AG04450 (cell line): Measurements from ENCODE around the gene TFR2. TPM values are rescaled to one million over a fixed set of nuclear protein-coding genes. Genes with fewer than 3 reads are reported as not detected.

Experiments used
- CTCF ChIA-PET: fragments of 300-600, 350-600 bp; formaldehyde crosslinking; extraction: SDS; loops from one replicate; lab custom pipeline; 2022; ENCODE audit warnings: antibody characterized with exemption, inconsistent platforms; lab: Charles Lee
- POLR2A ChIA-PET: fragments of 350-600 bp; formaldehyde crosslinking; extraction: SDS; loops from one replicate; lab custom pipeline; 2021; ENCODE audit warnings: antibody characterized with exemption, inconsistent platforms; lab: Yijun Ruan, JAX
- DNase-seq: peaks from one replicate; pipeline ENCODE4 v3.0.0-alpha.2; 2011; ENCODE audit warnings: low read depth, low spot score
- H3K27ac ChIP-seq: one replicate; pipeline ENCODE4 v1.5.1; 2012; ENCODE audit warnings: low read depth, low read length, control low read depth
- H3K27me3 ChIP-seq: one replicate; pipeline ENCODE4 v1.6.0; 2012; ENCODE audit warnings: low read length; ENCODE audit not compliant: control insufficient read depth, insufficient read depth
- H3K4me3 ChIP-seq: 2 replicates; pipeline ENCODE4 v1.5.1; 2011; ENCODE audit warnings: mild to moderate bottlenecking, low read depth, low read length, control low read depth
- H3K9me3 ChIP-seq: 2 replicates; pipeline ENCODE4 v1.5.1; 2012; ENCODE audit warnings: low read length; ENCODE audit not compliant: control insufficient read depth, insufficient read depth
- polyA plus RNA-seq: library from polyadenylated mRNA; depleted of rRNA; stranded (reverse); fragments of >200 nt; gene quantifications from 2 replicates; pipeline ENCODE4 v1.2.3, GENCODE V29; 2011
- TF ChIP-seq, protein P1 (sequence below): IDR thresholded peaks from 2 replicates; pipeline ENCODE4 v1.5.1; 2011; ENCODE audit warnings: low read depth, low read length, control low read depth, inconsistent platforms

TFR2 gene
- polyA plus RNA-seq, 1 experiment: 0.05 TPM

GRCh38 chr7:100573691-100574361 lies 67.5 kb downstream of the TFR2 start, which contains the start of gene SAP25:
Gene SAP25, minus strand, starts transcription at chr7:100573900. Its CDS starts 158 bp downstream, at chr7:100573742.
- CTCF ChIA-PET: interaction anchor here (1.5 to 1.6 kb wide), 2 partner anchors 10 to 14 kb away, joined by 6 to 8 read pairs; no protein-coding TSS in a partner anchor
- TF ChIP-seq, protein P1, sequence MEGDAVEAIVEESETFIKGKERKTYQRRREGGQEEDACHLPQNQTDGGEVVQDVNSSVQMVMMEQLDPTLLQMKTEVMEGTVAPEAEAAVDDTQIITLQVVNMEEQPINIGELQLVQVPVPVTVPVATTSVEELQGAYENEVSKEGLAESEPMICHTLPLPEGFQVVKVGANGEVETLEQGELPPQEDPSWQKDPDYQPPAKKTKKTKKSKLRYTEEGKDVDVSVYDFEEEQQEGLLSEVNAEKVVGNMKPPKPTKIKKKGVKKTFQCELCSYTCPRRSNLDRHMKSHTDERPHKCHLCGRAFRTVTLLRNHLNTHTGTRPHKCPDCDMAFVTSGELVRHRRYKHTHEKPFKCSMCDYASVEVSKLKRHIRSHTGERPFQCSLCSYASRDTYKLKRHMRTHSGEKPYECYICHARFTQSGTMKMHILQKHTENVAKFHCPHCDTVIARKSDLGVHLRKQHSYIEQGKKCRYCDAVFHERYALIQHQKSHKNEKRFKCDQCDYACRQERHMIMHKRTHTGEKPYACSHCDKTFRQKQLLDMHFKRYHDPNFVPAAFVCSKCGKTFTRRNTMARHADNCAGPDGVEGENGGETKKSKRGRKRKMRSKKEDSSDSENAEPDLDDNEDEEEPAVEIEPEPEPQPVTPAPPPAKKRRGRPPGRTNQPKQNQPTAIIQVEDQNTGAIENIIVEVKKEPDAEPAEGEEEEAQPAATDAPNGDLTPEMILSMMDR: no peak
- Histone ChIP-seq H3K27ac (no peak within 1 kb of the TSS), H3K27me3 (peaks cover 2% of the 10 kb centered on the region), H3K4me3 (no peak within 1 kb of the TSS), H3K9me3 (no peaks in the 10 kb centered on the region; the same call in 1 of the 2 replicates)
- no peak for DNase-seq
- POLR2A ChIA-PET: interaction anchor here (1.0 kb wide), 1 partner anchor 12 kb away, joined by 4 read pairs; the partner anchor contains the start of genes FBXO24 and LRCH4

- Histone ChIP-seq H3K4me3 (no peak overlapping the region), H3K9me3 (no peaks in the 10 kb centered on the region; the same call in 1 of the 2 replicates), H3K27ac (no peak overlapping the region), H3K27me3 (peaks cover 2% of the 10 kb centered on the region)
- CTCF ChIA-PET: interaction anchor here (1.5 to 1.6 kb wide), 2 partner anchors 9 to 13 kb away, joined by 6 to 8 read pairs; no protein-coding TSS in a partner anchor
- POLR2A ChIA-PET: interaction anchor here (0.7 to 2.8 kb wide), 2 partner anchors 11 to 12 kb away, joined by 3 to 20 read pairs; partner anchors contain the start of genes FBXO24 and LRCH4
- TF ChIP-seq, protein P1: no peak
- DNase-seq: no peak
These were observed 68.2 kb downstream of the TFR2 start for GRCh38 chr7:100572949-100573675.

- Histone ChIP-seq H3K27ac (no peak overlapping the region), H3K4me3 (no peak overlapping the region), H3K27me3 (peaks cover 2% of the 10 kb centered on the region), H3K9me3 (no peaks in the 10 kb centered on the region; the same call in 1 of the 2 replicates)
- POLR2A ChIA-PET: interaction anchor here (0.6 to 2.8 kb wide), 3 partner anchors 11 to 92 kb away, joined by 3 to 20 read pairs (median 3); partner anchors contain the start of genes FBXO24 and LRCH4
- CTCF ChIA-PET: interaction anchor here (1.5 to 1.6 kb wide), 2 partner anchors 8 to 13 kb away, joined by 6 to 8 read pairs; no protein-coding TSS in a partner anchor
- TF ChIP-seq, protein P1: no peak
- no peak for DNase-seq
These were observed 68.9 kb downstream of the TFR2 start for GRCh38 chr7:100572281-100572948.

DNA sequence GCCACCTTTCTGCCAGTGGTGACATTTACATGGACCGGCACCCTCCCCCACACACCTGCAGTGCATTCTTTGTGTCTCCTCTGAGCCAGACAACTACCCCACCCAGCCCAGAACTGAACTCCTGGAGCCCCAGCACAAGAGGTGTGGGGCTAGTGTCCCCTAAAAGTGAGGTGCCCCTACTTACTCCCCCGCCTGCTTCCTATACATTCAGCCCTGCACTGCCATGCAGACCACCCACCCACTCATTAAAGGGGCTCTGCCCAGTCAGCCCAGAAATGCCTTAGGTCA lies 69.6 kb downstream of the TFR2 start:
- H3K9me3 ChIP-seq: no peaks in the 10 kb centered on the region; the same call in 1 of the 2 replicates
- ChIA-PET CTCF (interaction anchor here (0.9 kb wide), 1 partner anchor 12 kb away, joined by 9 read pairs; no protein-coding TSS in a partner anchor), POLR2A (interaction anchor here (2.8 kb wide), 1 partner anchor 14 kb away, joined by 20 read pairs; the partner anchor contains the start of genes FBXO24 and LRCH4)
- peaks cover 2% of the 10 kb centered on the region for H3K27me3 ChIP-seq
- no peak overlapping the region for H3K4me3 ChIP-seq
- DNase-seq: no peak
- TF ChIP-seq, protein P1: no peak
- no peak overlapping the region for H3K27ac ChIP-seq
